H1 (cell line): Measurements from ENCODE around the gene LRRTM3.

ENCODE experiments used
- CBX5 ChIP-seq: fragments of 300-800, 300-1000 bp; sonication (generic); IDR thresholded peaks from 2 replicates; pipeline ENCODE4 v1.7.1; 2016; ENCODE audit warnings: antibody characterized with exemption, low read length, low read depth
- CHD1 ChIP-seq: IDR thresholded peaks from 2 replicates; pipeline ENCODE4 v1.6.1; 2012; ENCODE audit warnings: low read depth, low read length, improper control_type of control experiment
- CTCF ChIP-seq, 3 experiments: IDR thresholded peaks; 1 replicate in 2 of 3; 2 replicates in 1 of 3; pipeline versions ENCODE4 v1.5.1 to v1.6.1; 2011; ENCODE audit warnings: low read length in 3 of 3, mild to moderate bottlenecking in 3 of 3, inconsistent platforms in 2 of 3, low read depth in 1 of 3, moderate library complexity in 1 of 3; ENCODE audit not compliant: insufficient read depth in 1 of 3; ENCODE audit errors: control extremely low read depth in 1 of 3
- EP300 ChIP-seq, 2 experiments: IDR thresholded peaks; 1 replicate in 1 of 2; 2 replicates in 1 of 2; pipeline ENCODE4 v1.6.1; 2011 to 2012; ENCODE audit warnings: low read depth in 2 of 2, low read length in 2 of 2, mild to moderate bottlenecking in 2 of 2, borderline replicate concordance in 1 of 2, inconsistent platforms in 1 of 2, moderate library complexity in 1 of 2
- HDAC2 ChIP-seq, 2 experiments: fragments of 300-600 bp in 1 of 2; sonication (generic) in 1 of 2; IDR thresholded peaks; 2 replicates each; pipeline ENCODE4 v1.6.1; 2011 to 2012; ENCODE audit warnings: low read depth in 2 of 2, low read length in 2 of 2, mild to moderate bottlenecking in 2 of 2, moderate library complexity in 2 of 2, borderline replicate concordance in 1 of 2, inconsistent platforms in 1 of 2
- KDM4A ChIP-seq: IDR thresholded peaks from one replicate; pipeline ENCODE4 v1.7.1; 2012; ENCODE audit warnings: low read depth, mild to moderate bottlenecking, moderate library complexity, low read length, inconsistent platforms; ENCODE audit not compliant: severe bottlenecking
- NRF1 ChIP-seq: IDR thresholded peaks from 2 replicates; pipeline ENCODE4 v1.6.1; 2011; ENCODE audit warnings: mild to moderate bottlenecking, low read depth, low read length, improper control_type of control experiment
- POLR2A ChIP-seq, 2 experiments: IDR thresholded peaks; 1 replicate in 1 of 2; 2 replicates in 1 of 2; pipeline ENCODE4 v1.6.1; 2011; ENCODE audit warnings: low read depth in 2 of 2, low read length in 2 of 2, mild to moderate bottlenecking in 2 of 2; ENCODE audit errors: control extremely low read depth in 1 of 2
- RFX5 ChIP-seq: IDR thresholded peaks from 2 replicates; pipeline ENCODE4 v1.6.1; 2011; ENCODE audit warnings: low read depth, low read length, improper control_type of control experiment, borderline replicate concordance
- SP2 ChIP-seq: IDR thresholded peaks from 2 replicates; pipeline ENCODE4 v1.6.1; 2012; ENCODE audit warnings: mild to moderate bottlenecking, low read length, inconsistent platforms
- SUZ12 ChIP-seq: fragments of 200-600 bp; sonication (generic); IDR thresholded peaks from 2 replicates; pipeline ENCODE4 v1.6.1; 2012; ENCODE audit warnings: mild to moderate bottlenecking, inconsistent platforms, low read length, moderate library complexity, mixed read lengths
- USF2 ChIP-seq: IDR thresholded peaks from 2 replicates; pipeline ENCODE4 v1.6.1; 2011; ENCODE audit warnings: low read length, improper control_type of control experiment

DNA sequence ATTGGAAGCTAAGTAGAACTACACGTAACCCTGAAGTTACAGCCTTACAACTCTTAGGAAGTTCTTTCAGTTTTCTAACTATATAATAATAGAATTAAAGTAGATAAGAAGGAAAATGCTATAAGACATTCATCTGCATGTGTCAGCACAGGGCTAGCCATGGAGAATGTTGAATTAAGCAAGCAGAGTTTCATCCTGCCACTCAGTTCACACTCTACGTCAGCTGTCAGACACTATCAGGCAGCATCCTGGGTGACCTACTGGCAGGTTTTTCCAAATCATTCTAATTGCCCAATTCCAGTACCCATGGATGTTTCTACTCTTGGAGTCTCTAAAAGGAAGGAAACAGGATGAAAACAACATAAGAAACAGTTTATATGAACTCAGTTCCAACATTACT, 45.0 kb upstream of the LRRTM3 start:
- TF ChIP-seq CHD1 (no peak), CTCF (IDR thresholded peaks at IDR 0.05; ENCODE audit: control extremely low read depth in 1 of 3, insufficient read depth in 1 of 3, low read depth in 1 of 3, low read length in 3 of 3) (no peak), USF2 (no peak), SUZ12 (no peak), RFX5 (no peak), SP2 (no peak), POLR2A (IDR thresholded peaks at IDR 0.05; ENCODE audit: control extremely low read depth in 1 of 2, low read depth in 2 of 2, low read length in 2 of 2) (no peak), EP300 (IDR thresholded peaks at IDR 0.05; ENCODE audit: borderline replicate concordance in 1 of 2, low read depth in 2 of 2, low read length in 2 of 2) (no peak), CBX5 (no peak), KDM4A (no peak), HDAC2 (IDR thresholded peaks at IDR 0.05; ENCODE audit: borderline replicate concordance in 1 of 2, low read depth in 2 of 2, low read length in 2 of 2) (no peak), NRF1 (no peak)
